GM13977 (cell line): Measurements from ENCODE around the gene KIF26B.
"Not testable (repeated sequence)": the region's sequence is repeated elsewhere in the genome, so short reads cannot be mapped to it uniquely, and the experiment has no call there.

Experiments
- DNase-seq: peaks from one replicate; pipeline ENCODE4 v3.0.0; 2012; ENCODE audit warnings: low spot score
- CTCF ChIP-seq: IDR thresholded peaks from 2 replicates; pipeline ENCODE4 v1.5.1; 2012; ENCODE audit warnings: mild to moderate bottlenecking, control low read depth; ENCODE audit not compliant: insufficient read depth; ENCODE audit errors: extremely low read depth, missing control alignments
- in situ Hi-C: fragments of 300-500 bp; cut with MboI; formaldehyde crosslinking; loops from one replicate; pipeline ENCODE4 v1.12.0; 2022; ENCODE audit warnings: low sequenced_read_pairs, low pct_unique_long_range_greater_than_20kb, mixed read lengths, inconsistent platforms; ENCODE audit not compliant: unreplicated experiment

Gene KIF26B

DNA sequence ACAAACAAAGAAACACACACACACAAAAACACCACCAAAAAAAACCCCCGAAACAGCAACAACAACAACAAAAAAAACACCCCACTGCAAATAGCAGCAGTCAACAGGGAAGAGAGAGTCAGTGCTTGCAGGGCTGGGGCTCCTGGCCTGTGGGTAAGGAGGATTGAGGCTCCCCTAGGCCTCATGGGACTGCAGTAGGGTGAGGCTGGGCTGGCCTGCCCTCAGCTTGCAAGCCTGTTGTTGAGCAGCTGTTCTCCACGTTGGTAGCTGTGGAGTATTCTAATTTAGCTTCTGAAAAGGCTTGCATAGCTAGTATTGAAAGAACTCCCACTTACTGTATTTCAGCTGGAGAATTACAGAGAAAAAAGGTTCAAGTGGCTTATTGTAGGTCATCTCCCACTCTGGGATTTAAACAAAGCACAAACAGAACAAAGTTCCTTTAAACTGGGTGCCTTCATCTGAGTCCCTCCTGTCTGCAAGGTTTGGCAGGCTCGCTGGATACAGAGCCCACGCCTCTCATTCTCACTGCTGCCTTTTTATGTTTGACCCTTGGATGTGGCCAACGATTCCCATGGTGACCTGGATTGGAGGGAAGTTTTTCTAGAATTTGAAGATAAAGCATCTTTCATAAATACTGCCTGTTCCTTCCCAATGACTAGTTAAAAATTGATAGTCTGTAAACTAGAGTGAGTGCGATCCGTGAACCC lies 247.2 kb downstream of the KIF26B start:
- in situ Hi-C loops = no loop called here
- no peak for DNase-seq
- no peak for TF ChIP-seq CTCF

GRCh38 chr1:245402998-245403397 lies 248.2 kb downstream of the KIF26B start:
- DNase-seq, in situ Hi-C loops: not testable (repeated sequence)

DNA sequence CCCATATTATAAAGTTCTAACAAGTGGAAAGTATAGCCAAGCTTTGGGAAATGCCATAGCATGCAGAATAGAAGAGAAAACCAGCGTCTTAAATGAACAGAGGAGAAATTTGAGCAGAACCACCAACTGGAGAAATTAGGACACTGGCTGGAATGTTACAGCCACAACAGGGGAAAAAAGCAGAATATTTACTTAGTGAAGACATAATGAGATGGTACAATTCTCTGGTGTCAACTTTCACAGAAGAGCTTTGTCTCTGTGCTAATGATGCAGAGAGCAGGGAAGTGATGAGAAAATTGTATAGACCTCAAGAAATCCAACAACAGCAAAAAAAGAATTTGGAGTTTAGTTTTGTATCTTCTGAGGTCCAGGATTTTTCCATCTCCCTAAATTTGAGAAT lies 249.7 kb downstream of the KIF26B start:
- TF ChIP-seq CTCF = no peak
- in situ Hi-C loops = no loop called here
- no peak for DNase-seq

DNA sequence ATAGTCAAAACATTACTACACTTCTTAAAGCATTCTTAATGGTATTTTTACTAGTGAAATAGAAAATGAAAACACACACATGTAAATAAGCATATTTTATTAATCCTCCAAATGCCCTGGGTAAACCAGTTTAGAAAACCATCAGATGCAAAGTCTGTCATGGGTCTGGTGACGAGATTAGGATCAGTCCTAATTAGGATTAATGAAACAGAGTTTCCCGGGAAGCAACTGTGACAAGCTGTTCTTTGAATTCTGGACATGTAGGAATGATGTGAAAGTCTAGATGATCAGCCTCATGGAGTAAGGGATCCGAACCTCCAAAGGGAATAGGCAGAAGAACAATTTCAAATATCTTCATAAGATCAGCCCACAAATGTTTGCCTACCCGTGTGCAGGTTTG lies 250.2 kb downstream of the KIF26B start:
- in situ Hi-C loops = no loop called here
- TF ChIP-seq CTCF = no peak
- DNase-seq = no peak

DNA sequence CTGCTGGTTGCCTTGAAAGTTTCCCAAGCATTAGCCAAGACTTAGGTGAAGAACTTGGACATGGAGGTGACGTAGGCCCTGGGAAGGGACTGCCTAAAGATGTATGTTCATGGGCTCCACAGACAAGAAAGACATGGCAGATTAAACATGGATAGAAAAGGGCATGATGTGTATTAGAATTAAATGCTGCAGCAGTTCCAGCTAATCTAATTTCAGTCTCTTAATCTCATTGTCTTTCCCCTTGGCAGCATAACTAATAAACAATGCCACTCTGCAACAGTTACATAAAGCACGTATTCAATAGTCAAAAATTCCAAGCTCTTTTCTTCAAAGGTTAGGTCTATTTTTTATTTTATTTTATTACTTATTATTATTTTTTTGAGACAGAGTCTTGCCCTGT lies 251.6 kb downstream of the KIF26B start:
- no peak for DNase-seq
- no peak for TF ChIP-seq CTCF
- in situ Hi-C loops = no loop called here

- DNase-seq = no peak
- in situ Hi-C loops = no loop called here
- TF ChIP-seq CTCF = no peak
Measured at GRCh38 chr1:245407983-245408382, 253.2 kb downstream of the KIF26B start.

- TF ChIP-seq CTCF = no peak
- in situ Hi-C loops = no loop called here
- no peak for DNase-seq
Measured at GRCh38 chr1:245409341-245410195, 254.8 kb downstream of the KIF26B start.
